GM12872 (cell line): ENCODE results near the gene NOS2.

Source experiments
- CTCF ChIP-seq: IDR thresholded peaks from 3 replicates; pipeline ENCODE4 v1.5.1; 2011; ENCODE audit warnings: low read depth, mild to moderate bottlenecking, low read length, moderate library complexity; ENCODE audit not compliant: insufficient read depth

NOS2 gene

GRCh38 chr17:27797390-27798091 is 2.8 kb downstream of the NOS2 start:
- peak; percentile 29; the same call in 1 of the 3 replicates for TF ChIP-seq CTCF

- TF ChIP-seq CTCF = no peak
Observed at GRCh38 chr17:27793906-27794569, 6.3 kb downstream of the NOS2 start.

- TF ChIP-seq CTCF = no peak
Observed at GRCh38 chr17:27793168-27793905, 7.0 kb downstream of the NOS2 start.

- no peak for TF ChIP-seq CTCF
Observed at GRCh38 chr17:27792095-27792494, 8.2 kb downstream of the NOS2 start.

DNA sequence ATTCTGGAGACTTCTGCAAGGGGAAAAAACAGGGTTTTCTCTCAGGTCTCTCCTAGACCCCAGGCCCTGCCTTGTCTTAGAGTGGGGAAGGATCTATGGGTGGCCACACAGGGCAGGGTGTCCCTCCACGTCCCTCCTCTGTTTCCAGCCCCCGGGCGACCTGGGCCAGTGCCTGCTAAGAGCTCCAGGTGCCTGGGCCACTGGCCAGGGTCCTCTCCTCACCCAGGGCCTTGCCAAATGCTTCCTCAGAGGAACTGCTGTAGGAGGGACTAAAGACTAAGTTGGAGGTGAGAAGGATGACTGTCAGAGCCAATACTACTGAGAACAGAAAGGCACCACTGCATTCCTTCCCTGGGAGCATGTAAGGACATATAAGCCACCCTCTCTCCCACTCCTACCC is 11.4 kb downstream of the NOS2 start:
- TF ChIP-seq CTCF = no peak

DNA sequence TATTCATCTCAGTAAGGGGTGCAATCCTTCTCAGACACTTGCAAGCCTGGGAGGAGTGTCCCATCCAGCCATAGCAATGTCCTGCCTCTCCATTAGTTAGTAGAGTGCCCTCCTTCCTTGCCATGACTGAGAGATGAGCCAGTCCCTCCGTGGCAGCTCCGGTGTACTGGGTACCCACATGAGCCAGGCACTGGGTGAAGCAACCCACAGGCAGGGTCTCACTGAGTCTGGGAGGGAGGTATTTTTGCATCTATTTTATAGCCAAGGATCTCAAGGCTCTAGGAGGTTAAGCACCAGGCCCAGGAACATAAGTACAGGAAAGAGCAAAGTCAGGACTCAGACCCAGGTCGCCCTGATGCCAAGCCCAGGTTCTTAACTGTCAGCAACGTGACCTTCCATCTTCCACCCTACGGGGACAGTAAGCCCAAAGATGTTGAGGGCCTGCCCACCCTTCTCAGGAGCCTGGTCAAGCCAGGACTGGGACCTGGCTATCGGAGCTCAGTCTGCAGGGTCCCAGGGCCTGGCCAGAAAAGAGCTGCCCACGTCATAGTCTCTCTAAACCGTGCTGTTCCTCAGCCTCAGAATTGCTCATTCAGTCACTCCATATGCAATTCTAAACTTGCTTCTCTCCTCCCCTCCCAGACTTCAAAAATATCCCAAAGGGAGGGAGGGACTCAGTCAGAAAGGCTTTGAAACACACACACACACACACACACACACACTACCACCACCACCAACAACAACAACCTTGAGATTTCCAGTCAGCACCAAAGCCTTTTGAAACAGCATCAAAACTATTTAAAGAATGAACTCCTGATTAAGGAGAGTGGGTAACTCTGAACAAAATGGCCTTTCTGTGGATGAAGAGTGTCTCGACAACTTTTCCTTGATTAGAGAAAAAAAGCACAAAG is 16.6 kb downstream of the NOS2 start:
- TF ChIP-seq CTCF = no peak
